Caki2 (cell line): Measurements from ENCODE around the gene XRCC1. TPM values are rescaled to one million over a fixed set of nuclear protein-coding genes. Genes with fewer than 3 reads are reported as not detected.

ENCODE experiments used
- DNase-seq: peaks from one replicate; pipeline ENCODE4 v3.0.0-alpha.2; 2015; ENCODE audit warnings: low read depth
- in situ Hi-C: cut with HindIII; loops from 2 replicates; pipeline ENCODE4 v1.10.0; 2016; ENCODE audit warnings: low sequenced_read_pairs, low pct_unique_long_range_greater_than_20kb, mixed read lengths
- total RNA-seq: library from RNA; depleted of rRNA; stranded (reverse); fragments of >200 nt; shearing (Covaris generic); gene quantifications from 2 replicates; pipeline ENCODE4 v1.2.3, GENCODE V29; 2014; ENCODE audit warnings: low replicate concordance; rRNA removed

XRCC1 gene
- total RNA-seq, 1 experiment from 2014 or later: 73.0 TPM

- in situ Hi-C loops: no loop called here
- DNase-seq: no peak
Measured at GRCh38 chr19:43505186-43505456, 70.2 kb downstream of the XRCC1 start.

GRCh38 chr19:43504426-43505185 lies 70.7 kb downstream of the XRCC1 start, which contains the start of gene PHLDB3:
Gene PHLDB3 (minus strand): TSS chr19:43504746. CDS start chr19:43504118, 628 bp downstream.
- in situ Hi-C loops: no loop called here
- peak; percentile 68 for DNase-seq

- in situ Hi-C loops: no loop called here
- DNase-seq: peak; percentile 92
Measured at GRCh38 chr19:43503501-43504425, 71.6 kb downstream of the XRCC1 start.

- in situ Hi-C loops: no loop called here
- no peak for DNase-seq
Measured at GRCh38 chr19:43502419-43502976, 72.8 kb downstream of the XRCC1 start.

- no peak for DNase-seq
- in situ Hi-C loops: no loop called here
Measured at GRCh38 chr19:43501661-43502418, 73.5 kb downstream of the XRCC1 start.

GRCh38 chr19:43499042-43499441 lies 76.3 kb downstream of the XRCC1 start:
- in situ Hi-C loops: no loop called here

GRCh38 chr19:43498233-43498842 lies 77.0 kb downstream of the XRCC1 start:
- DNase-seq: no peak
- in situ Hi-C loops: no loop called here

More at GRCh38 chr19:43499042-43499441, 76.3 kb downstream of the XRCC1 start:
- DNase-seq: no peak

GRCh38 chr19:43496960-43497359 lies 78.4 kb downstream of the XRCC1 start:
- in situ Hi-C loops: no loop called here
- no peak for DNase-seq

- no peak for DNase-seq
- in situ Hi-C loops: no loop called here
Measured at GRCh38 chr19:43495082-43495481, 80.2 kb downstream of the XRCC1 start.

Other genes starting within 250 kb of the XRCC1 start
- 6.5 and 10.9 TPM in 2 replicates for gene CD177, start 221.8 kb downstream of the XRCC1 start, total RNA-seq
- not detected in 2 replicates for gene TEX101, start 160.6 kb downstream of the XRCC1 start, total RNA-seq
- 0.78 and 2.6 TPM in 2 replicates for gene LYPD3, start 109.9 kb downstream of the XRCC1 start, total RNA-seq
- 36.3 and 38.9 TPM in 2 replicates for gene PHLDB3, start 70.8 kb downstream of the XRCC1 start, total RNA-seq
- gene ETHE1, start 48.3 kb downstream of the XRCC1 start, total RNA-seq: 206 and 293 TPM in 2 replicates
- not detected in 2 replicates for gene ZNF575, start 42.3 kb downstream of the XRCC1 start, total RNA-seq
- 1.7 TPM in 1 of 2 replicates, not detected in the other for gene PINLYP, start 274 bp upstream of the XRCC1 start, total RNA-seq
- gene IRGQ, start 20.6 kb upstream of the XRCC1 start, total RNA-seq: 17.3 and 42.1 TPM in 2 replicates
- gene ZNF576, start 21.1 kb upstream of the XRCC1 start, total RNA-seq: 43.9 and 55.1 TPM in 2 replicates
- not detected in 2 replicates for gene SRRM5, start 36.6 kb upstream of the XRCC1 start, total RNA-seq
- gene ZNF428, start 44.1 kb upstream of the XRCC1 start, total RNA-seq: 125 and 136 TPM in 2 replicates
- gene CADM4, start 64.3 kb upstream of the XRCC1 start, total RNA-seq: 15.0 and 16.7 TPM in 2 replicates
- 43.4 and 82.3 TPM in 2 replicates for gene PLAUR, start 94.6 kb upstream of the XRCC1 start, total RNA-seq
- not detected in 2 replicates for gene IRGC, start 140.5 kb upstream of the XRCC1 start, total RNA-seq
- 23.4 and 35.9 TPM in 2 replicates for gene SMG9, start 179.4 kb upstream of the XRCC1 start, total RNA-seq
- 10.7 and 15.4 TPM in 2 replicates for gene KCNN4, start 205.4 kb upstream of the XRCC1 start, total RNA-seq
- gene LYPD5, start 226.9 kb upstream of the XRCC1 start, total RNA-seq: 9.5 TPM in 1 of 2 replicates, not detected in the other